Endodermal cell (in vitro differentiated cells): Measurements from ENCODE around the gene THNSL1. TPM values are rescaled to one million over a fixed set of nuclear protein-coding genes. Genes with fewer than 3 reads are reported as not detected.
"Not testable (repeated sequence)": the region's sequence is repeated elsewhere in the genome, so short reads cannot be mapped to it uniquely, and the experiment has no call there.

Experiments used
- DNase-seq: peaks from one replicate; pipeline ENCODE4 v3.0.0-alpha.2; 2017
- H3K27ac ChIP-seq: 2 replicates; pipeline ENCODE4 v1.5.1; 2013; ENCODE audit warnings: mild to moderate bottlenecking, low read depth, low read length, moderate library complexity
- H3K27me3 ChIP-seq: 2 replicates; pipeline ENCODE4 v1.6.1; 2013; ENCODE audit warnings: mild to moderate bottlenecking, low read length, moderate library complexity; ENCODE audit not compliant: insufficient read depth, control insufficient read depth, poor library complexity, severe bottlenecking
- H3K36me3 ChIP-seq: 2 replicates; pipeline ENCODE4 v1.7.0; 2013; ENCODE audit warnings: mild to moderate bottlenecking, low read length, moderate library complexity; ENCODE audit not compliant: control insufficient read depth, insufficient read depth
- H3K4me1 ChIP-seq: one replicate; pipeline ENCODE4 v1.7.0; 2013; ENCODE audit warnings: low read length; ENCODE audit not compliant: control insufficient read depth, insufficient read depth
- H3K4me3 ChIP-seq: 2 replicates; pipeline ENCODE4 v1.5.1; 2013; ENCODE audit warnings: mild to moderate bottlenecking, low read length, moderate library complexity
- H3K9ac ChIP-seq: 2 replicates; pipeline ENCODE4 v1.6.1; 2013; ENCODE audit warnings: mild to moderate bottlenecking, low read length, moderate library complexity; ENCODE audit not compliant: poor library complexity, severe bottlenecking; ENCODE audit errors: extremely low read depth
- H3K9me3 ChIP-seq: 2 replicates; pipeline ENCODE4 v1.6.1; 2013; ENCODE audit warnings: mild to moderate bottlenecking, low read length, moderate library complexity; ENCODE audit not compliant: control insufficient read depth
- H3K27ac Mint-ChIP-seq: 2 replicates; pipeline ENCODE4 v1.8.0; 2020; ENCODE audit warnings: mixed read lengths
- H3K27me3 Mint-ChIP-seq: 2 replicates; pipeline ENCODE4 v1.8.0; 2021; ENCODE audit warnings: mild to moderate bottlenecking, mixed read lengths; ENCODE audit not compliant: insufficient read depth
- H3K36me3 Mint-ChIP-seq: 2 replicates; pipeline ENCODE4 v1.8.0; 2020; ENCODE audit warnings: low read depth, mixed read lengths
- H3K4me1 Mint-ChIP-seq: 2 replicates; pipeline ENCODE4 v1.8.0; 2020; ENCODE audit warnings: mixed read lengths
- H3K4me3 Mint-ChIP-seq: 2 replicates; pipeline ENCODE4 v1.8.0; 2020; ENCODE audit warnings: mild to moderate bottlenecking, moderate library complexity, mixed read lengths
- H3K9me3 Mint-ChIP-seq: 2 replicates; pipeline ENCODE4 v1.8.0; 2020; ENCODE audit warnings: mild to moderate bottlenecking, mixed read lengths
- CTCF ChIP-seq: fragments of 200-600 bp; sonication (generic); conservative IDR thresholded peaks from 2 replicates; pipeline ENCODE4 v1.5.0; 2021; ENCODE audit warnings: antibody characterized with exemption, mild to moderate bottlenecking
- WGBS, 2 experiments: methylation state at CpG; one replicate each; pipeline versions ENCODE4 v1.1.5 to v1.1.7; 2013; ENCODE audit warnings: missing lambda C conversion rate in 2 of 2, mixed read lengths in 1 of 2; ENCODE audit not compliant: insufficient coverage in 1 of 2, insufficient read length in 1 of 2; 5-methylcytosine and 5-hydroxymethylcytosine counted together
- total RNA-seq, 2 donors: library from RNA; stranded (reverse); fragmentation: NEBNext Ultra II Directional in 1 of 2; extraction: Animal tissue kit (Norgen Biotek cat#: 25700) in 1 of 2; gene quantifications; 2 replicates in 1 of 2; 3 replicates in 1 of 2; pipeline ENCODE4 v1.2.1, GENCODE V29; 2021

THNSL1 gene
- total RNA-seq, 2 donors from 2014 or later: 7.2 to 8.7 TPM

GRCh38 chr10:24995072-24995471 is 21.3 kb upstream of the THNSL1 start:
- no peak for DNase-seq
- Histone ChIP-seq H3K27me3 (no peaks in the 10 kb centered on the region), H3K9me3 (no peaks in the 10 kb centered on the region), H3K27ac (no peak overlapping the region), H3K4me1 (no peaks in the 10 kb centered on the region), H3K36me3 (no peaks in the 10 kb centered on the region), H3K4me3 (no peak overlapping the region), H3K9ac (no peak overlapping the region)
- Mint-ChIP-seq H3K4me3 (no peak overlapping the region), H3K27ac (no peak overlapping the region), H3K4me1 (no peaks in the 10 kb centered on the region), H3K9me3 (no peaks in the 10 kb centered on the region), H3K27me3 (peaks cover 1% of the 10 kb centered on the region), H3K36me3 (no peaks in the 10 kb centered on the region)
- no peak for TF ChIP-seq CTCF

- DNase-seq: no peak
- WGBS, 2 experiments: 82 to 92% methylated on average over 2 to 3 of the region's 3 CpGs
Observed at GRCh38 chr10:24998044-24998443, 18.4 kb upstream of the THNSL1 start.

DNA sequence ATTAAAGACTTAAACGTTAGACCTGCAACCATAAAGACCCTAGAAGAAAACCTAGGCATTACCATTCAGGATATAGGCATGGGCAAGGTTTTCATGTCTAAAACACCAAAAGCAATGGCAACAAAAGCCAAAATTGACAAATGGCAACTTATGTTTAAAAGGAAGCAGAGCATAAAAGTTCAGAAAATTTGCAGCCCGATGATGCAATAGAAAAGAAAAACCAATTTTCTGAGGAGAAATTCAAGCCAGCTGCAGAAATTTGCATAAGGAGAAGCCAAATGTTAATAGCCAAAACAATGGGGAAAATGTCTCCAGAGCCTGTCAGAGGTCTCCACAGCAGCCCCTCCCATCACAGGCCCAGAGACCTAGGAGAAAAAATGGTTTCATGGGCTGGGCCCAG is 4.8 kb upstream of the THNSL1 start:
- not testable (repeated sequence) for H3K27ac ChIP-seq, H3K9ac ChIP-seq, H3K27me3 ChIP-seq, H3K36me3 ChIP-seq, H3K4me1 Mint-ChIP-seq, DNase-seq, H3K36me3 Mint-ChIP-seq, H3K4me1 ChIP-seq, H3K4me3 ChIP-seq, H3K9me3 Mint-ChIP-seq, H3K4me3 Mint-ChIP-seq, H3K9me3 ChIP-seq, H3K27me3 Mint-ChIP-seq, H3K27ac Mint-ChIP-seq
- WGBS, 2 experiments: 92 to 95% methylated on average over 2 of the region's 2 CpGs

More at GRCh38 chr10:24998044-24998443, 18.4 kb upstream of the THNSL1 start:
- no peak for TF ChIP-seq CTCF
- no peaks in the 10 kb centered on the region for H3K36me3 Mint-ChIP-seq
- no peak overlapping the region for H3K27ac Mint-ChIP-seq
- H3K27ac ChIP-seq: no peak overlapping the region
- no peak overlapping the region for H3K9ac ChIP-seq
- no peak overlapping the region for H3K4me3 Mint-ChIP-seq
- no peaks in the 10 kb centered on the region for H3K27me3 ChIP-seq
- H3K27me3 Mint-ChIP-seq: no peaks in the 10 kb centered on the region
- H3K4me1 ChIP-seq: no peaks in the 10 kb centered on the region
- H3K4me3 ChIP-seq: no peak overlapping the region
- no peaks in the 10 kb centered on the region for H3K9me3 Mint-ChIP-seq
- no peaks in the 10 kb centered on the region for H3K36me3 ChIP-seq
- H3K9me3 ChIP-seq: no peaks in the 10 kb centered on the region
- H3K4me1 Mint-ChIP-seq: no peaks in the 10 kb centered on the region

GRCh38 chr10:25014579-25014978 is 1.8 kb upstream of the THNSL1 start:
- Histone ChIP-seq H3K9me3 (no peaks in the 10 kb centered on the region), H3K36me3 (no peaks in the 10 kb centered on the region), H3K4me3 (no peak overlapping the region), H3K9ac (no peak overlapping the region), H3K27me3 (no peaks in the 10 kb centered on the region), H3K4me1 (no peaks in the 10 kb centered on the region), H3K27ac (no peak overlapping the region)
- no peak for TF ChIP-seq CTCF
- H3K27me3 Mint-ChIP-seq: no peaks in the 10 kb centered on the region
- H3K36me3 Mint-ChIP-seq: no peaks in the 10 kb centered on the region
- no peak for DNase-seq
- H3K4me1 Mint-ChIP-seq: peaks cover 2% of the 10 kb centered on the region
- no peak overlapping the region for H3K4me3 Mint-ChIP-seq
- H3K9me3 Mint-ChIP-seq: no peaks in the 10 kb centered on the region
- no peak overlapping the region for H3K27ac Mint-ChIP-seq
